Astrocyte of the spinal cord (primary cell): ENCODE measurements around the gene GRIK1.

Source experiments
- DNase-seq: peaks from one replicate; pipeline ENCODE4 v3.0.0; 2011; ENCODE audit warnings: low read depth, low spot score
- H3K4me3 ChIP-seq: 2 replicates; pipeline ENCODE4 v1.5.1; 2011; ENCODE audit warnings: low read depth, mild to moderate bottlenecking, low read length, moderate library complexity
- CTCF ChIP-seq: IDR thresholded peaks from 2 replicates; pipeline ENCODE4 v1.5.1; 2012; ENCODE audit warnings: low read depth, mild to moderate bottlenecking, low read length, inconsistent platforms
- in situ Hi-C: cut with HindIII; loops from 2 replicates; pipeline ENCODE4 v1.10.0; 2017; ENCODE audit warnings: low sequenced_read_pairs

Gene GRIK1

GRCh38 chr21:29571949-29572348 is 367.8 kb downstream of the GRIK1 start:
- no peak overlapping the region for H3K4me3 ChIP-seq
- in situ Hi-C loops, result no loop called here
- TF ChIP-seq CTCF, result no peak
- DNase-seq, result no peak

- H3K4me3 ChIP-seq, result no peak overlapping the region
- in situ Hi-C loops, result no loop called here
- DNase-seq, result no peak
- TF ChIP-seq CTCF, result no peak
Measured at GRCh38 chr21:29568020-29568697, 371.6 kb downstream of the GRIK1 start.

- TF ChIP-seq CTCF, result no peak
- DNase-seq, result no peak
- in situ Hi-C loops, result no loop called here
- H3K4me3 ChIP-seq, result no peak overlapping the region
Measured at GRCh38 chr21:29557931-29558725, 381.7 kb downstream of the GRIK1 start.

- DNase-seq, result no peak
- TF ChIP-seq CTCF, result no peak
- in situ Hi-C loops, result no loop called here
- no peak overlapping the region for H3K4me3 ChIP-seq
Measured at GRCh38 chr21:29557200-29557599, 382.6 kb downstream of the GRIK1 start.

DNA sequence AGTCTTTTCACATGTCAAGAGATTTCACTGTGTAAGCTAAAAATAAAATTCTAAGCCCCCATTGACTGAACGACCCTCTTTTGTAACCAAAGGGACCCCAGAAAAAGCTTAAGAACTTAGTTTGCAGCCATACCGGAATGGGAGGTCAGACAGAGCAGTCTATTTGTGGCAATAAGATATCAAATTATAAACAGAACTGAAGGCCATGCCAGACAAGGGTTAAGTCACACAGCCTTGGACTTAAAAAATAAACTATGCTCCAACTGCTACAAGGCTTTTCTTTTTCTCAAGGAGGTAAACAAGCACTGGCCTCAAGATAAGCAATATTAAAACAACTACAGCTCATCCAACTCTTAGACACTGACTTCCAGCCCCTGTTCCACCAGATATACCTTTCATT is 384.2 kb downstream of the GRIK1 start:
- no peak overlapping the region for H3K4me3 ChIP-seq
- in situ Hi-C loops, result no loop called here
- DNase-seq, result no peak
- no peak for TF ChIP-seq CTCF

DNA sequence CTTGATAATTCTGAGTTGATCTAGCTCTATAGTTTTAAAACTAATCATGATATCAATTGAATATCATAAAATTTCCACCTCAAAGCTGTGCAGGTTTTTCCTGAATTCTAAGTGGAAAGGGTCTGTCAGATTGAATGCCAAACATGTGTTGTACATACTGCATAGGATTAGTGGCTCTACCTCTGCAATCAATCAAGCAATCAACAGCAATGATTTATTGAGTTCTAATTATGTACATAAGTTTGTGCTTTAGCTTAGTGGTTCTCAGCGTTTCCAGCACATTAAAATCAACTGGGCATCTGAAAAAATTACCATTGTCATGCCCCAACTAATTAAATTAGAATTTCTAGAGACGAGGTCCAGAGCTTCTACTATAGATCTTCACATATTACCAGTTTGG is 389.6 kb downstream of the GRIK1 start:
- in situ Hi-C loops, result no loop called here
- no peak for TF ChIP-seq CTCF
- no peak overlapping the region for H3K4me3 ChIP-seq
- no peak for DNase-seq
